Aortic smooth muscle cell (primary cell): ENCODE measurements around the gene CDS1. TPM values are rescaled to one million over a fixed set of nuclear protein-coding genes. Genes with fewer than 3 reads are reported as not detected.

Experiments
- total RNA-seq: library from RNA; depleted of rRNA; stranded (reverse); fragments of >200 nt; gene quantifications from 2 replicates; pipeline ENCODE4 v1.2.3, GENCODE V29; 2014

Gene CDS1
- 0.13 and 0.25 TPM in 2 replicates for total RNA-seq

DNA sequence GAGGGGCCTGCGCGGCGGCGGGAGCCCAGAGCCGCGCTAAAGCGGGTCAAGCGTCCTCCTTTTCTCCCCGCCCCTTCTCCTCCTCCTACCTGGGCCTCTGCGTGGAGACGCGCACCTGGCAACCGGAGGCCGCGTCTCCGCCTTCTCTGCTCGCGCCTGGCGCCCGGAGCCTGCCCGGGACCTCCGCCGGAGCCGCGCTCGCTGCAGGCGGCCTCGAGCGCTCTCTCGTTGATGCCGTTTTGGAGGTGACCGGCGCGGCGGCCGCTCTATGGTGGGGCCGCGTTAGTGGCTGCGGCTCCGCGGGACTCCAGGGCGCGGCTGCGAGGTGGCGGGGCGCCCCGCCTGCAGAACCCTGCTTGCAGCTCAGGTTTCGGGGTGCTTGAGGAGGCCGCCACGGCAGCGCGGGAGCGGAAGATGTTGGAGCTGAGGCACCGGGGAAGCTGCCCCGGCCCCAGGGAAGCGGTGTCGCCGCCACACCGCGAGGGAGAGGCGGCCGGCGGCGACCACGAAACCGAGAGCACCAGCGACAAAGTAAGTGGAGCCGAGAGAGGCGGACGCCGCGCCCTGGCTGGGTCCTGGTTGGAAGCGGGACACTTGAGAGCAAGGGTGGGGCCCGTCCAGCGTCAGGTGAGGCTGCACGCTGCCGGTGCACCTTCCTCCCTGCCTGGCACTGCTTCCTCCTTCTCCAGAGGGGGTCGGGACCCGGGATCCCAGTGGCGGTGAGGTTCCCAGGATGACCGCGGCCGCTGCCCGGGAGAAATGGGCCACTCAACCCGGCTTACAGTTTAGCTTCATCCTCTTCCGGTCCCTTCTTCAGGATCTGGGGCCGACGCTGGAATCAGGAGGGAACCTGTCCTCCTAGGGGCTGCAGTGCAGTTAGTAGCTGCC is at the start of gene CDS1:
Gene CDS1, plus strand, starts transcription at position 140 of the 888 bp plus-strand sequence. Its CDS starts 275 bp downstream, at position 415.

Other genes with a start within 250 kb of the CDS1 start
- not detected in 2 replicates for gene NKX6-1, start 83.8 kb upstream of the CDS1 start, total RNA-seq